ENCODE data around the gene TUBB.

DNA sequence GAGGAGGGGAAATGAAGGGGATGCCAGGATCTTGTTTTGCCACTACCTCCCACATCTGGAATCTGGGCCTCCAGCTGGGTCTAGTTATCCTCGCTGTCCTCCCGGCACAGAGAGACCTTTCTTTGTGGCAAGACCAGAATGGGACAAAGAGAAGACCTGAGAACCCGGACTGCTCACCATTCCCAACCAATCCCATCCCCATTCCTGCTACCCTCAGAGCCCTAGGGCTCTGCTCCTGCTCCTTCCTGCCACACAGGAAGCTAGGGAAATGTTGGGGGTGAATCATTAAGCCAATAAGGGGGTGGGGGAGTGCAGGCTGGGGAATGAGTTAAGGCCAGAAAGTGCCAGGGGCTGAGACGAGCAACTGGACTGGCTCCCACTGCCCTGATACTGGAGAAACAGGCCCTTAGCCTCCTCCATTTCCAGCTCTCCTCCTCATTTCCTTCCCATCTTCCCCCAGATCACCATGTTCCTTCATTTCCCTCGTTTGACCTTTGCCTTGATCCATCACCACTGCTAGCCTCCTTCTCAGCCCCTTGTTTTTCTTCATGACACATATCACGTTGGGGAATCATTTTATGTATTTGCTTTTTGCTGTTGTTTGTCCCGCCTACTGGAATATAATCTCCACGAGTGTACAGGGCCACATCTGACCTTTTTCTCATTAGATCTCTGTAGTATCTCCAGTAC is 28.8 kb downstream of the TUBB start:
- TF ChIP-seq POLR2AphosphoS5 (IDR thresholded peaks at IDR 0.05; ENCODE audit: low read depth, low read length), result no peak
- no peak for TF ChIP-seq POLR2A (IDR thresholded peaks at IDR 0.05; ENCODE audit: low read depth, low read length)
- TF ChIP-seq TAF1 (IDR thresholded peaks at IDR 0.05; ENCODE audit: low read depth, low read length), result no peak
- TF ChIP-seq SPI1 (IDR thresholded peaks at IDR 0.05; ENCODE audit: low read depth, low read length), result no peak
- TF ChIP-seq PAX5 (IDR thresholded peaks at IDR 0.05; ENCODE audit: insufficient read depth, low read length, severe bottlenecking), result no peak
